Kidney epithelial cell (primary cell): ENCODE results near the gene PCCA. TPM values are rescaled to one million over a fixed set of nuclear protein-coding genes. Genes with fewer than 3 reads are reported as not detected.

Source experiments
- DNase-seq: peaks from one replicate; pipeline ENCODE4 v3.0.0-alpha.2; 2010; ENCODE audit warnings: low read depth
- H3K27me3 ChIP-seq: 2 replicates; pipeline ENCODE4 v1.6.0; 2011; ENCODE audit warnings: low read length; ENCODE audit not compliant: control insufficient read depth, insufficient read depth
- H3K36me3 ChIP-seq: 2 replicates; pipeline ENCODE4 v1.5.1; 2011; ENCODE audit warnings: low read length; ENCODE audit not compliant: control insufficient read depth, insufficient read depth
- H3K4me3 ChIP-seq: 2 replicates; pipeline ENCODE4 v1.5.1; 2011; ENCODE audit warnings: low read depth, mild to moderate bottlenecking, control low read depth, low read length
- total RNA-seq: library from RNA; depleted of rRNA; stranded (reverse); fragments of >200 nt; gene quantifications from 2 replicates; pipeline ENCODE4 v1.2.3, GENCODE V29; 2015
- TF ChIP-seq, protein P1 (sequence below): IDR thresholded peaks from 2 replicates; pipeline ENCODE4 v1.5.1; 2011; ENCODE audit warnings: mild to moderate bottlenecking, moderate library complexity, low read length, control low read depth, inconsistent platforms; ENCODE audit not compliant: insufficient read depth, poor library complexity, severe bottlenecking

Gene PCCA
- total RNA-seq, 1 donor from 2014 or later = 15.7 TPM

DNA sequence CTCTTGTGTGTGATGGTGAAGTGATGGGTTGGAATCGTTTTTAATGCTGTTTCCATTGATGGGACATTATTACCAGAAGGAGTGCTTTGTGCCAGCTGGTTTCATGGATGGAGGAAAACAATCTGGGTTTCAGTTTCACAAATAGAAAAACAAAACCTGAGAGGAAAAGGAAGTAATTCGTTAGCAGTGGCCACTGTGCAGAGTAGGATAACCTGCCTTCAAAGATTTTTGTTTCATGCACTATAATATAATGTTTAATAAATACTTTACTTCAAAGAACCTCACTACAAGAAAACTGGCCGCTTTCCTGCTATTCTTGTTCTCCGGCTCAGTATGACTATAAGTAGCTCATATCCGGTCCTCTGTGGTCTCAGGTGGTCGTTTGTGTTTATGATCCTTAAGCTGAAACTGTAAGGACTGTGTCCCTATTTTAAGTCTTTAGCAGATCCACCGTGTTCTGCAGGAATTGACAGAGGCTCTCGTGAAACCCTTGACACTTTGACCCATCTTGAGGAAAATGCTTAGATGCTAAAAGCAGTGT, 395.0 kb downstream of the PCCA start:
- TF ChIP-seq, protein P1, sequence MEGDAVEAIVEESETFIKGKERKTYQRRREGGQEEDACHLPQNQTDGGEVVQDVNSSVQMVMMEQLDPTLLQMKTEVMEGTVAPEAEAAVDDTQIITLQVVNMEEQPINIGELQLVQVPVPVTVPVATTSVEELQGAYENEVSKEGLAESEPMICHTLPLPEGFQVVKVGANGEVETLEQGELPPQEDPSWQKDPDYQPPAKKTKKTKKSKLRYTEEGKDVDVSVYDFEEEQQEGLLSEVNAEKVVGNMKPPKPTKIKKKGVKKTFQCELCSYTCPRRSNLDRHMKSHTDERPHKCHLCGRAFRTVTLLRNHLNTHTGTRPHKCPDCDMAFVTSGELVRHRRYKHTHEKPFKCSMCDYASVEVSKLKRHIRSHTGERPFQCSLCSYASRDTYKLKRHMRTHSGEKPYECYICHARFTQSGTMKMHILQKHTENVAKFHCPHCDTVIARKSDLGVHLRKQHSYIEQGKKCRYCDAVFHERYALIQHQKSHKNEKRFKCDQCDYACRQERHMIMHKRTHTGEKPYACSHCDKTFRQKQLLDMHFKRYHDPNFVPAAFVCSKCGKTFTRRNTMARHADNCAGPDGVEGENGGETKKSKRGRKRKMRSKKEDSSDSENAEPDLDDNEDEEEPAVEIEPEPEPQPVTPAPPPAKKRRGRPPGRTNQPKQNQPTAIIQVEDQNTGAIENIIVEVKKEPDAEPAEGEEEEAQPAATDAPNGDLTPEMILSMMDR = no peak

DNA sequence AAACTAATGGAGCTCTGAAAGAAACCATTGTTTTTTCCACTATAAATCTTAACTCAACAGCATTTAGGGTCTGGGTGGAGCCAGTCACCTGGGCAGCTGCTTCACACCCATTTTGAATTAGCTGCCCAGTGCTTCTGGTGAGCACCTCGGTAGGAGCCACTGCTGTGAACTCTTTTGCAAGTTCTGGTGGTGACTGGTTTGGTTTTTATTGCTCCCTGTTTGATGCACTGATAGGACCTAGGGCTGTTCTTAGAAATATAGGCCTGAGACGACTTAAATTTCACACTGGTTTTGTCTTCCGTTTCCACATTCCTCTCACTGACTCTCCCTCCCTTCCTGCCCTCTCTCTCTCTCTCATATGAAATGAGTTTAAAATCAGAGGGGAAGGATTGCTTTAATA, 395.8 kb downstream of the PCCA start:
- H3K27me3 ChIP-seq = no peaks in the 10 kb centered on the region
- no peak for DNase-seq
- H3K4me3 ChIP-seq = no peak overlapping the region
- TF ChIP-seq, protein P1 = no peak
- no peaks in the 10 kb centered on the region for H3K36me3 ChIP-seq

More for the DNA sequence above, 395.0 kb downstream of the PCCA start:
- Histone ChIP-seq H3K36me3 (no peaks in the 10 kb centered on the region), H3K27me3 (no peaks in the 10 kb centered on the region), H3K4me3 (no peak overlapping the region)
- no peak for DNase-seq

DNA sequence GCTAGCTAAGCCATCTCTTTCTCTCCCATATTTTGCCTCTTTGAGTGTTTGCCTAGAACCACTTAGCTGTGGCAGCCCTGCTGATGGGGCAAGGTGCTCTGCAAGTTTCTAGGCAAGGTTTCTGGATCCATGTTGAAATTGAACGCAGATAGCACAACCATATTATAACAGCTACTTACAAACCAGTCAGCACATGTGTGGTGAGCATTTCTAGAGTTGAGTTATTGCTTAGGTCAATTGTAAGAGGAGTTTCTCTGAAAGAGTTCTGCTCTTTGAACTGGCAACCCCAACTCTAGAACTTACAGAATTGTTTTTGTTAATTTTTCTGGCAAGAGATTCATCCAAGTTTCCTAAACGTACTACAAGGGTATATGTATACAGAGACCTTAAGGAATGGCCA, 396.4 kb downstream of the PCCA start:
- no peaks in the 10 kb centered on the region for H3K36me3 ChIP-seq
- no peak for DNase-seq
- TF ChIP-seq, protein P1 = no peak

DNA sequence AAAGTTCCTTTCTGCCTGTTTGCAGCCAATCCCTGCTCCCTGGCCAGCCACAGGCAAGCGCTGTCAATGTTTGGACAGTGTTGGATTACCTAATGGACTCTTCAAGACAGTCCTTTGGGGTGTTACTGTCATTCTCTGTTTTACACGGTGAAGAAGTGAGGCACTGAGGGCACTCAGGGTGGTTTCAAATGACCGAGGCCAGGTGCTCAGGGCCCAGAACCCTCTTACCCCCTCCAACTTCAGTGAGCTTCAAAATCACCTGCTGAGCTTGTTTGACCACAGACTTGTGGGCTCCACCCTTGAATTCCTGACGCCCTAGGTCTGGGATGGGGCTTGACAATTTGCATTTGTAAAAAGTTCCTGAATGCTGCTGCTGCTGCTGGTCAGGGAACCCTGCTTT, 401.8 kb downstream of the PCCA start:
- TF ChIP-seq, protein P1 = no peak
- DNase-seq = no peak
- Histone ChIP-seq H3K4me3 (no peak overlapping the region), H3K27me3 (no peaks in the 10 kb centered on the region), H3K36me3 (no peaks in the 10 kb centered on the region)

More for the DNA sequence above, 396.4 kb downstream of the PCCA start:
- Histone ChIP-seq H3K27me3 (no peaks in the 10 kb centered on the region), H3K4me3 (no peak overlapping the region)

DNA sequence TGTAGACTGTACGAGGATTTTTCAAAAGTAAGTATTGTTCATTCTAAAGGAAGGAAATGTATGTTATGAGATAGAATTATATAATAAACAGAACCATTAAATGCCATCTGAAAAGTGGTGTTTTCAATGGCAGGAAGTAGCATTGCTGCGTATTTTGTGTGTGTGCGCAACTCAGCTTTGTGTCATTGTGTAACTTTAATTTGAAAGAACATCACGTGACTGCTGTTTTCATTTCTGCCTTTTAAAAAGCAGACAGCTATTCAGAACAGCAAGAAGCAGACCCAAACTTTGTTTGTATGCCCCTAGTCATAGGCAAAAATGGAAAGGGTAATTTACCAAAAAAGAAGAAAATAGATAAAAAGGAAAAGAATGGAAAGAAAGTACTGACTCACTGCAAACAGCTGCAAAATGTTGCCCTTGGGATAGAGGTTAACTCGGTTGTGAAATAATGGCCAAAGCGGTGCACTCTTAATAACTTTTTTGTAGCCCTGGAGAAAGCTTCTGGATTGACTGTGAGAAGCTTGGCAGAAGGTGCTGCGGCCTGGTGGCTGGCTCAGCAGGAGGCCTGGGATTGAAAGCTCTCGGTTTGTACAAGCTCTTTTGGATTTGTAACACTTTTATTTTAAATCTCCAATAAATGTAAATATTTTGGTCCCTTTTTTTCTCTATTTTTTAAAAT, 402.4 kb downstream of the PCCA start:
- H3K36me3 ChIP-seq = no peaks in the 10 kb centered on the region
- no peak overlapping the region for H3K4me3 ChIP-seq
- TF ChIP-seq, protein P1 = no peak
- no peaks in the 10 kb centered on the region for H3K27me3 ChIP-seq
- DNase-seq = no peak

DNA sequence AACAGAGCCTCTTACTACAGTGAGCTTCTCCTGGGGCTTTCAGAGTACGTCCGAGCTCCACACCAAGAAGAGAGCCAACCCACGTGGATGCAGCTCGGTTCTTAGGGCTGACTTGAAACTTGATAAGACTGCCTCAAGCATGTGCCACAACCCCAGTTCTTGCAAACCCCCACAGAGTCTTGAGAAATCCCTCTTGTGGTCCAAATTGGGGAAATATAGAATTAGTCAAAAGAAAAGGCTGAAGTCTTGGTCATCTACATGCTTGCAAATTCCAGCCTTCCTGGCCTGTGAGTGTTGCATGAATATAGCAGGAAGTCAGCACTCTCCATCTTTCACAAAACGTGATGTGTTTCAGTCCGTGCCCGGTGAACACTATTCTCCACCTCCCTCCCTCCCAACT, 404.5 kb downstream of the PCCA start:
- H3K4me3 ChIP-seq = no peak overlapping the region
- TF ChIP-seq, protein P1 = no peak
- no peak for DNase-seq
- no peaks in the 10 kb centered on the region for H3K27me3 ChIP-seq
- no peaks in the 10 kb centered on the region for H3K36me3 ChIP-seq
